ENCODE results near the gene FHIT.

FHIT gene

GRCh38 chr3:60010781-60011180 is 1240.5 kb downstream of the FHIT start:
- DNase-seq = no peak

DNA sequence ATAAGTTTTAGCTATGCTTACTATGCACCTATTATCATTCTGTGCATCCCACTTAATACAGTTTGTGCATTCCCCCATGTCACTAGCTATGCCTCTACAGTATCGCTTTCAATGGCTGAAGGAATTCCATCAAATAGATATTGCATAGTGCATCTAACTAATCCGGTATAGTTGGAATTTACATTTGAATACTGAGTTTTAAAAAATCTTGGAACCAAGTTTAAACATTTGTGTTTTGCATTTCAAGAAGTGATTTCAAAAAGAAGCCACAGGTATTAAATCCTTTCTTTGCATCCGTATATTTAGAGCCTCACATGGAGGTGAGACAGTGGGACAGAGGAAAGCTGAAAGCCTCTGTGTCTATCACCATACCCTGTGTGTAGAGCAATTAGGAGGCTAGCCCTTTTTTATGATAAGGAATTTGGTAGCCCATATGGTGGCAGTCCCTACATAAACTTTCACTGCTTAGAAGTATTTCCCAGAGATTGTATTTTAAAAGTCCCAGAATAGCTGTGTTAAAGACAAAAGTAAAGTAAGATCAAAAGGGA is 1241.2 kb downstream of the FHIT start:
- DNase-seq = no peak

DNA sequence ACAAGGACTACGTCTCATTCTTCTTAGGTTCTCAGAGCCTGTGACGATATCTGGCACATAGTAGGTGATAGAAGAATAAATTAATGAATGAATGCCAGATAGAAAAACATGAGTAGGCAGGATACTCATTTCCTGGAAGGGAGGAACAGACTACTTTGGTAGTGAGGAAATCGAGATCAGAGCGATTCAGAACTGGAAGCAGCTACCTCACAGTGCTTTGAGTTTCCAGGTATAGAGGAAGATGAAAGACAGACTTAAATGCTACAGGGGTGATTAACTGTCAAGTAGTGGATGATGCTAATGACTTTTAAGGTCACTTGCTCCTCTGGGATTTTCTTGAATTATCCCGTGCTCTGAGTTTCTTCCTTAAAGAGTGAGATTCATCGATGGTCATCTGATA is 1249.9 kb downstream of the FHIT start:
- no peak for DNase-seq

DNA sequence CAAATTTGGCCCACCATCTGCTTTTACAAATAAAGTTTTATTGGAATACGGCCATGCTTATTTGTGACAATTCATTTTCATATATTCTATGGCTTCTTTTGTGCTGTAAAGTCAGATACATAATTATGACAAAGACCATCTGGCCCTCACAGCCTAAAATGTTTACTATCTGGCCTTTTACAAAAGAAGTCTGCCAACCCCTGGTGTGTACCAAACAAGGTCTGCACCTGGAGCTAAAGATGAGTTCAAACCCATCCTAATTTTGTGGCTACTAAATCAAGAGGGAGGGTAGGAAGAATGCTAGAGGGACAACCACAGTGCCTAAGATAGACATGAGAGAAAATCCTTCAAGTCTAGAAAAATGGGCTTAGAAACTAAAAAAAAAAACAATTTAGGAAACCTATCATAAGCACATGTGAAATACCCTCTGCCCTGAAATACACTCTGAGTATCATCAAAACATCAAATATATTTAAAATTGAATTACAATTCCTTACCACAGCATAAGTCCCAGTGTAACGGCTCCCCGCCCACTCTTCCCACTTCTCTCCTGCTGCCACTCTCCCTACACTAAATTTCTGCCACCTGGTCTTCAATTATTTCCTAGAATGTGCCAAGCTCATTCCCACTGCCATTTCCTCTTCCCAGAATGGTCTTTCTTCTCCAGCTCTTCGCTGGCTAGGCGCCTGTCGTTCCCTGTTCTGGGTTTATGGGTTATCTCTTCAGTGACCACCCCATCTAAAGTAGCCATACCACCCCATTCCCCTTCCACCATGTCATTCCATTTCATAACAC is 1250.7 kb downstream of the FHIT start:
- DNase-seq = no peak

DNA sequence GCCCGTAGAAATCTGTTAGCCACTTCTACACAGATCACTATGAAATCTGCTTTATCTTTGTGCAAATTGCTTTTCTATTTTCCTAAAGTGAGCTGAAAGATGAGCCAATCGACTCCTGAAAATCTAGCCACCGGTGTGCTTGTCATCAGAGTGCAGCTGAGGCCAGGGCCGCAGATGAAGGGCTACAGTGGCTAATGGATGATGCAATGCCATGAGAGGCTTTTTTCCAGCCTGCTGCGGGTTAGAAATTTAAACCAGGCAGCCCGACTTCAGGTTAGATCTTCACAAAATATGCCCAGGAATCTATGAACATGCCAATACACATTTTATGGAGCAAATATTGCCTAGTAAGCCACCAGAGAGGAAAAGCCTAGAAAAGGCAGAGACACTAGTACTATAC is 1253.2 kb downstream of the FHIT start:
- no peak for DNase-seq

- no peak for DNase-seq
Measured at GRCh38 chr3:59997583-59997982, 1253.7 kb downstream of the FHIT start.

DNA sequence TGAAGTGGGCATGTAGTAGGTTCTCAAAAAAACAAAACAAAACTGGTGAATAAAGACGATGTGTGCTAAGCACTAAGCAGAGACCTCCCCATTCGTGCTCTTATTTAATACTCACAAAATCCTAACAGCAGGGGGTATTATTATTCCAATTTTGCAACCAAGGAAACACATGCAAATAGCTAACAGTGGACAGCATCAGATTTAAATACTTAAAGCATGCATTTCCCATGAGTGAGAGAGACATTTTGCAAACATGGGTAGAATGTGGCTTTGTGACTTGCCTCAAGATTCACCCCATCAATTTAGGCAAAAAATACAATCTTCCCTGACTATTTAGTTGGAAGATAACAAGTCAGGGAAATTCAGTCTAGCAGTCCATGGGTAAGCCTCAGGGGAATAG is 1255.2 kb downstream of the FHIT start:
- DNase-seq = no peak

DNA sequence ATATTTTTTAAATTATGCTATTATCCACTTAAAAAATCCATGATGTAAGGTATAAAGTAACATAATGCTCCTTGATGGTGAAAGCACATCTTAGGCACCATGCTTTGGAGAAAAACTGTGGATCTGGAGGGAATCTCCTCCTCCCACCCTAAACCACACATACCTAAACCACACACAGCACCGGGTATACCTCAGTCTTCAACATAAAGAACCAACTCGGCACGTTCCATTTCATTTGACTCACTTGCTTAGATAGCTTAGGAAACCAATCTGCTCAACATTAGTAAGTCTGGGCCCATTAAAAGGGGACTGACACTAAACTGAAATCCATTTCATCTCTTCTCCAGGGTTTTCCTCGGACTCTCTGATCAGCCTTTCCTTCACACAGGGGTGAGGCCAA is 1255.7 kb downstream of the FHIT start:
- DNase-seq = no peak

DNA sequence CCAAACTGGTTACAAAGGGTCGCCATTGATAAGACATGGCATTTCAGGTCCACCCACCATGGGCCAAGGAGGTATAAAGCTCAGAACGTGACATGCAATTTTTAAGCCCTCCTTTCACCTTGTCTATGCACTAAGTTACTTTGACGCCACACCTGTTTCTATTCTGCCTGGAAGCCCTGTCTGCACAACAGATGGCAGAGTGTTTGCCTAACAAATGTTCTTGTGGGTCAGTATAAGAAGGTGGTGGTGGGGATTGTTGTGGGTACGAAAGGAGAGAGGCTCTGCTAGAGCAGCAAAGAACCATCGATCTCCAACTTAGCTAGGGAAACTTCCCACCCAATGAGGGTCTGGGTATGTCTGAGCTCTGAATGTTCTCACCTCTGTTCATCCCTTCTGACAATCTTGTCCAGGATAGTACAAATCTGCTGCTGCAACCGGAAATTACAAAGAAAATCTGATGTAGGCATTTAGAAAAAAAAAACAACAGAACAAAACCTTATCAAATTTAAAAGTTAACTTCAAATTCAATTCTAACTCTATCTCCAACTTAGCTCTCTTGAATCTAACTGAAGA is 1256.4 kb downstream of the FHIT start:
- DNase-seq = no peak

- no peak for DNase-seq
Measured at GRCh38 chr3:59992578-59992977, 1258.7 kb downstream of the FHIT start.

DNA sequence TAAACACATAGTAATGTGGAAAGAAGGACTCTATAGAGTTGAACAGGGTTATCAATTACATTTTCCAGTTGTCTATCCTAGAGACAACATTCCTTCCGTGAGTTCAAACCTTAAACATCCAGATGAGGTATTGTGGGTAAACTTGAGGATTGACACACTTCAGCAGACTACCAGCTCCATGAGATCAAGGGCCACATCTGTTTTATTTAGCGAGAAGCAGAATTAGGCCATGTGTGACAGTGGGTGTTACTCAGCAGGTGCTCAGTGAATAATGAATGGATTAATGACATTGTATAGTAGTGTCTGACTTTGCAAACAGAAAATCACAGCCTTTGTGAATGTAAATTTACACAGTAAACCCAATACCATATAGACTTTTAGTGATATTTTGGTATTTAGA is 1260.3 kb downstream of the FHIT start:
- peak; percentile 47 for DNase-seq

DNA sequence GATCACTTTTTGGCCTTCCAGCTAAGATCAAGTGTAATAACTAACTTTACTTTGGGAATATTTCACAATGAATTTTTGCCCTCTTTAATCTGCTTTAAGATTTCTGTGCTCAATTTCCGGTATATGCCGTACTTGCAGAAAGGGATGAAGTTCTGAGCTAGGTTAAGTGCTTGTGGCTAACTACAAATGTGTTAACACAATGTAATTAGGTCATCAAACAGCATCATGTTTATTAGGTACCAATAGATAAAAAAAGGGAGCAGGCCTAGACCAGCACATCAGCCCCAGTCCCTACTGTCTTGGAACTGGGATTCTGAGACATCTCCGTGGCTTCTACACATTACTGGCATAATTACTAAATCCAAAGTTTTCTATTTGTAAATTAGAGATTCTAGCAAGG is 1268.7 kb downstream of the FHIT start:
- DNase-seq = no peak

DNA sequence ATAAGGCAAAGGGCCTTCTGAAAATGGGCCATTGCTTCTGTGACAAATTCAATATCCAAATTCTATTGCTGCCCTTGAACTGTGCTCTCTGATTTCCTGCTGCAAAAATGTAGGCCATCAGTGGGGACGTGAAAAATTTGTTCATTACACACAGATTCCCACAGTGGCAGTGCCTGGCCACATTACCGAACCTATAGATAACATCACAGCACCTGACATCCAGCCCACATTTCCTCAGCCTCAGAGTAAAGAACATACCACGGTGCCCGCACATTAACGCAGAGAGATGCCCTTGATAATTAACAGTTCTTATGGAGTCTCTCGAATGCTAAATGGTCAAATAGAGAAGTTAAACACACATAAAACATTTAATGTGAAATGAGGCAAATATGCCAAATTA is 1269.9 kb downstream of the FHIT start:
- DNase-seq = no peak

GRCh38 chr3:59980576-59980975 is 1270.7 kb downstream of the FHIT start:
- DNase-seq = no peak

GRCh38 chr3:59979542-59979941 is 1271.7 kb downstream of the FHIT start:
- no peak for DNase-seq

DNA sequence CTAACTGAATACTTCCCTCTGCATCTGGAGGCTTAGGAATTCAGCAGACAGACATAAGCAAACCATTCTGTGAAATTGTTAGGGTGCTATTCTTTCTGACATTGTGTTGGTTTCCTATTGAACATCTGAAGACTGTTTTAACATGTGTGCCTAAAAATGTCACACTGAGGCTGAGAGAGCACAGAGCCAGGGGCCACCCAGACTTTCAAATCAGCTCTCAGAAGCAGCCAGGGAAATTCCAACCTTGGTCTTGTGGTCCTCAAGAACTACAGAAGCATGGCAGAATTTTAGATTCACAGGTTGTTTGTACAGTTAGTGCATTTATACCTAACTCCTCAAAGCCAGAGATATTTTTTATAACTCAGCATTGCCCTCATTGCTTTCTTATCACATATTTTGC is 1272.3 kb downstream of the FHIT start:
- DNase-seq = no peak

DNA sequence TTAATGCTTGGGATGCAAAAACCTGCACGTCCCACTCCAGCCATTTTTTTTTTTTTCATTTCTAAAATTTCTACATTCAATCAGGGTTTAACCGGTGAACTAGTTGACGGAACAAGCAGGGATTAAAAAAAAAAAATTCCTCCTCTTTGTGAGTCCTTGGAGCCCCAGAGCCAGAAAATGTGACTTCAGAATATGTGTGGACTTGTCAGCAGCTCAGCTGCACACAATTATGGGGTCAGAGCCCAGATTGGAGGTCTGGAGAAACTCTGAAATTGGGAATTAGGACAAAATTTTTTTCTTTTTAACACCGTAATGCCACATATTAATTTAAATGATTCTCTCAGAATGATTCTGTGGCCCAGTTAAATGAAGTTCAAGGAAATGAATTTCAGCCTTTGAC is 1280.5 kb downstream of the FHIT start:
- DNase-seq = no peak

GRCh38 chr3:59970376-59970775 is 1280.9 kb downstream of the FHIT start:
- no peak for DNase-seq

DNA sequence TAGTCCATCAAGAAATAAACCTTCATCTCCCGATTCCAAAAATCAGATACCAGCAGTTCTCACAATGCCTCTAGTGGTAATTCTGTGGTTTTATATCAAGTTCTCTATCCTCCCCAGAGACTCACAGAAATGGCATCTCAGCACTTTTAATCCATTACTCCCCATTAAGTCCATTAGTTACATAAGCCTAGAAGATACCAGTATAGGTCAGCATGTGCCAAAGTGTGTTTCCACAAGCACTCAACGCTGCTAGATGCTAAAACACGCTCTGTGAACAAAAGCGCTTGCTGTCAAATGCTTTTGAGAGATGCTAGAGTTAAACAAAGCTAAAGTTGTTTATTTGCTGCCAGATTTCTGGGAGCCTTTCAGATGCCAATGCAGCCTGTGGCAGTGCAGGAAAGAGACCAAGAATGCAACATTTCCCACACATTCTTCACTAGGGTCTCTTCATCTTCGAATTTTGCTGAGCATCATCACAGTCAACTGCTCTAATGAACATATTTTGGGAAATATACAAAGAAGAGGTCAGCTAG is 1282.7 kb downstream of the FHIT start:
- no peak for DNase-seq

- DNase-seq = no peak
Measured at GRCh38 chr3:59963676-59964075, 1287.6 kb downstream of the FHIT start.

- no peak for DNase-seq
Measured at GRCh38 chr3:59957150-59957549, 1294.1 kb downstream of the FHIT start.

DNA sequence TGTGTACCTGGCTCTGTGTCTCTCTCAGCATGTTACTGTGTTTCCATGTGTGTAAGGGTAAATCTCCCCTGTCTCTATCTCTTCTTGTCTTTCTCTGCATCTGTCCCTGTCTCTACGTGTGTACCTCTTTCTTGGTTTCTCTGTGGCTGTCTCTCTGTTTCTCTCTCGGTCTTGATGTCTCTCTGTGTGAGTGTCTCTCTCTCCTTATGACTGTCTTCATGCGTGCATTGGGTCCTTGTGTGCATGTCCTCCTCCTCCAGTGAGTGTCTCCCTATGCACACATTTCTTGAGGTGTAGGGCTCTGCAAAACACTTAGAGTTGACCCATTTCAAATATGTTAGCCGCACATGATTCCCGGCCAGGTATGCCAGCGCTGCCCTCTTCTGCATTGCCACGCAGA is 1298.1 kb downstream of the FHIT start:
- no peak for DNase-seq

DNA sequence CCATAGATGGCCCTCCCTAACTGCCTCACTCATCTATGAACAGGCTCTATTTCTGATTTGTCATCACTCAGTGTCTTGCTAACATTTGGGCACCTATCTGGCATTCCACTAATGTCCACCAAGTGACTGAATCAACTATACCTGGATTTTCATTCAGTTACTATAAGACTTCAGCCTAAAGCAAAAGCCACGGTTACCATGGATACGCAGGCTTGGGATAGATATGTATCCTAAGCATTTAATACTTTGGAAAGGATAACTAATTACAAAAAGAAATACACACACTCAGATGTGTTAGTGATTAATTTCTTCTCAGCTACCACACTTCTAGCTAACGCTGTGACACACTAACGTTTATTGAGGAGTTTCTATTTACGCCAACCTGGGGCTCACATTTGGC is 1301.9 kb downstream of the FHIT start:
- no peak for DNase-seq

DNA sequence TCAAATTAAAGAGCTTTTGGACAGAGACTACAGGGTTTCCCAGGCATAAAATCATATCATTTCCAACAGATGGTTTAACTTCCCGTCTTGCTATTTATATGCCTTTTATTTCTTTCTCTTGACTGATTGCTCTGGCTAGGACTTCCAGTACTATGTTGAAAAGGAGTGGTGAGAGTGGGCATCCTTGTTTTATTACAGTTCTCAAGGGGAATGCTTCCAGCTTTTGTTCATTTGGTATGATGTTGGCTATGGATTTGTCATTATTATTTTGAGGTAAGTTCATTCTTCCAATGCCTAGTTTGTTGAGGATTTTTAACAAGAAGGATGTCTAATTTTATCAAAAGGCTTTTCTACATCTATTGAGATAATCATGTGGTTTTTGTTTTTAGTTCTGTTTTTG is 1304.9 kb downstream of the FHIT start:
- DNase-seq = no peak

DNA sequence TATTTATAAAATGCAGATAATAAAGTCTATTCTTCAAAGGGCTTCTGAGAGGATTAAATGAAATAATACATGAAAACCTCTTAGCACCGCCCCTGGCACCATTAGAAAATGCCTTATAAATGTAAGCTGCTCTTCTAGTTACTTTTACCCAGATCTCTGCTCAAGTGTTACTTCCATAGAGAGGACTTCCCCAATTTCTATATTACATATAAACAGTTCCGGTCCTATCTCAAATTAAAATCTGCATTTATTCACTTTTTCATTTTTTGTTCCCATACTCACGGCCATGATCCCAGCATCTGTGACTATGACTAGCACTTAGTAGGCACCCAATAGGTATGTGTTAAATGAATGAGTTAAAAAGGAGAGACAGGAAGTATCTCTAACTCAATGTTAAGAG is 1310.5 kb downstream of the FHIT start:
- no peak for DNase-seq

All from DMS53 (cell line).